ENCODE results near the gene HID1. TPM values are rescaled to one million over a fixed set of nuclear protein-coding genes. Genes with fewer than 3 reads are reported as not detected.
A peak's percentile ranks its signal among the peaks of the same experiment; 100 is the strongest.
"Not testable (repeated sequence)": the region's sequence is repeated elsewhere in the genome, so short reads cannot be mapped to it uniquely, and the experiment has no call there.

The HID1 gene
- total RNA-seq, 2 donors from 2014 or later: 87.1 to 101 TPM

DNA sequence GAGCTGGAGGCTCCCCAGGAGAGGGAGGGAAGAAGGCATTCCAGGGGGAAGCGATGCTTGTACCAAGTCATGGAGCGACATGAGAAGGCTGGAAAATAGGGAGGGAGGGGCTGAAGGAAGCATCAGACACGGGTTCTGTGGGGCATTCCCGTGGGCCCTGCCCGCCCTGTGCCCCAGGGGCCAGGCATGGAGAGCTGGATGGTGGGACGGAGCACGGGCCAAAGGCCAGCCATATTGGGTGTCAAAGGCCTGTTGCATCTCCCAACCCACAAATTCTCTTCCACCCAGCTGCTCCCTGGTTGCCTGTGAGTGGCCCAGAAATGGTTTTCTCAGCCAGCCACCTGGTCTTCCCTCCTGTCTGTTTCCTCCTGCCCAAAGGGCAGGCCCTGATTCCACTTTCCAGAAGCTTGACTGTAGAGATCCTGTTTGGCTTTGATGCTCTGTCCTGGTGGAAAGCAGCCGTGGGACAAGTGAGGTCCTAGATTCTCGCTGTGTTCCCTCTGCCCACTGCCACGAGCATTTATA is 18.1 kb upstream of the HID1 start:
- Histone ChIP-seq H3K4me1 (replicated peaks) (no peaks in the 10 kb centered on the region), H3K27ac (no peak overlapping the region), H3K27me3 (replicated peaks; ENCODE audit: insufficient read depth) (no peaks in the 10 kb centered on the region), H3K4me3 (no peak overlapping the region), H3K36me3 (no peaks in the 10 kb centered on the region), H3K9me3 (no peaks in the 10 kb centered on the region)
- intact Hi-C loops (cut with DNase I): no loop called here
- no peak for TF ChIP-seq CTCF (IDR thresholded peaks at IDR 0.05)
- TF ChIP-seq POLR2A (IDR thresholded peaks at IDR 0.05): no peak
- DNase-seq (ENCODE audit: low spot score): no peak
- 90% methylated on average over 10 of the region's 10 CpGs for WGBS

- Histone ChIP-seq H3K4me1 (replicated peaks) (no peaks in the 10 kb centered on the region), H3K4me3 (peak overlapping the region; percentile 81 to 93), H3K27ac (peak overlapping the region; percentile 90 to 91), H3K36me3 (no peaks in the 10 kb centered on the region), H3K9me3 (no peaks in the 10 kb centered on the region), H3K27me3 (replicated peaks; ENCODE audit: insufficient read depth) (no peaks in the 10 kb centered on the region)
- intact Hi-C loops (cut with DNase I): no loop called here
- under 1% methylated on average over 58 of the region's 76 CpGs for WGBS
- peak; percentile 83 for DNase-seq (ENCODE audit: low spot score)
- TF ChIP-seq CTCF (IDR thresholded peaks at IDR 0.05): peak in 3 of 4 experiments; percentile 38 to 70 (median 51)
- TF ChIP-seq POLR2AphosphoS5 (IDR thresholded peaks at IDR 0.05): no peak
These were observed 15.6 kb upstream of the HID1 start for GRCh38 chr17:74987909-74988711.

DNA sequence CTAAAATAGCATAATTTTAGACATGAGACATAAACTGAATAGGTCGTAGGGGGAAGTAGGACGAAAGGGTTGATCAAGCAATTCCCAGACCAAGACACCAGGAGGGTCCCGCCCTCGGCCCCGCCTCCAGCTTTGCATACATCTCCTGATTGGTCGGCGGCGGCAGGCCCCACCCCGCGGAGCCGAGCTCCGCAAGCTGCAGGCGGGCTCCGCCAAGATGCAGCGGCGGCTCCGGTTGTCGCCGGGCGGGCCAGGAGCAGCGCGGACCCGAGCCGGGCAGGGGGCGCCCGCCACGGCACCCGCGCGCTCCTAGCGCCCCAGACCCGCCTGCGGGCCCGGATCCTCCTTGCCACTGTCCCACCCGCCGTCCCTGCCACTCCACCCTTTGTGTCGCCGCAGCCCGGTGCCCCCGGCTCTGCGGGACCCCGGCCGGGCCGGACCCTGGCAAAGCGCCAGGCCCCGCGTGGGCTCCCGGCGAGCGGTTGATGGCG is 14.9 kb upstream of the HID1 start, which contains the start of gene CDR2L:
Gene CDR2L, plus strand, starts transcription at position 215 of the 491 bp plus-strand sequence. CDS start 412 bp downstream, outside the sequence.
- under 1% methylated on average over 40 of the region's 51 CpGs for WGBS
- intact Hi-C loops (cut with DNase I): no loop called here
- H3K4me3 ChIP-seq: peak within 1 kb of the TSS; percentile 81 to 93

DNA sequence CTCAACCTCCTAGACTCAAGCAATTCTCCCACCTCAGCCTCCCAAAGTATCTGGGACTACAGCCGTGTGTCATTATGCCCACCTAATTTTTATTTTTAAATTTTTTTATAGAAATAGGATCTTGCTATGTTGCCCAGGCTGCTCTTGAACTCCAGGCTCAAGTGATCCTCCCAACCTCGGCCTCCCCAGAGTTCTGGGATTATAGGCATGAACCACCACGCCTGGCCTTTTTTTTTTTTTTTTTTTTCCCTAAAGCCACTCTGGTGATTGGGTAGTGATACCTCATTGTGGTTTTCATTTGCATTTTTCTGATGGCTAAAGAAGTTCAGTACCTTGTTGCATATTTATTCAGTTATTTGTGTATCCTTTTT is 13.6 kb upstream of the HID1 start:
- TF ChIP-seq POLR2AphosphoS5 (IDR thresholded peaks at IDR 0.05) (no peak), CTCF (IDR thresholded peaks at IDR 0.05) (no peak), POLR2A (IDR thresholded peaks at IDR 0.05) (no peak)
- WGBS: 94% methylated on average over 3 of the region's 3 CpGs
- H3K27ac ChIP-seq: no peak overlapping the region
- no peaks in the 10 kb centered on the region for H3K9me3 ChIP-seq
- no peak for DNase-seq (ENCODE audit: low spot score)
- no peaks in the 10 kb centered on the region for H3K27me3 ChIP-seq (replicated peaks; ENCODE audit: insufficient read depth)
- no peak overlapping the region for H3K4me3 ChIP-seq
- H3K4me1 ChIP-seq (replicated peaks): no peaks in the 10 kb centered on the region
- intact Hi-C loops (cut with DNase I): no loop called here
- no peaks in the 10 kb centered on the region for H3K36me3 ChIP-seq

More for the DNA sequence above, 14.9 kb upstream of the HID1 start, which contains the start of gene CDR2L:
- Histone ChIP-seq H3K27me3 (replicated peaks; ENCODE audit: insufficient read depth) (no peaks in the 10 kb centered on the region), H3K4me1 (replicated peaks) (no peaks in the 10 kb centered on the region), H3K27ac (peak within 1 kb of the TSS; percentile 90 to 91), H3K36me3 (no peaks in the 10 kb centered on the region), H3K9me3 (no peaks in the 10 kb centered on the region)
- peak; percentile 95 for DNase-seq (ENCODE audit: low spot score)
- TF ChIP-seq CTCF (IDR thresholded peaks at IDR 0.05) (peak in 1 of 4 experiments; percentile 37), POLR2A (IDR thresholded peaks at IDR 0.05) (peak; percentile 98), POLR2AphosphoS5 (IDR thresholded peaks at IDR 0.05) (peak; percentile 90)

DNA sequence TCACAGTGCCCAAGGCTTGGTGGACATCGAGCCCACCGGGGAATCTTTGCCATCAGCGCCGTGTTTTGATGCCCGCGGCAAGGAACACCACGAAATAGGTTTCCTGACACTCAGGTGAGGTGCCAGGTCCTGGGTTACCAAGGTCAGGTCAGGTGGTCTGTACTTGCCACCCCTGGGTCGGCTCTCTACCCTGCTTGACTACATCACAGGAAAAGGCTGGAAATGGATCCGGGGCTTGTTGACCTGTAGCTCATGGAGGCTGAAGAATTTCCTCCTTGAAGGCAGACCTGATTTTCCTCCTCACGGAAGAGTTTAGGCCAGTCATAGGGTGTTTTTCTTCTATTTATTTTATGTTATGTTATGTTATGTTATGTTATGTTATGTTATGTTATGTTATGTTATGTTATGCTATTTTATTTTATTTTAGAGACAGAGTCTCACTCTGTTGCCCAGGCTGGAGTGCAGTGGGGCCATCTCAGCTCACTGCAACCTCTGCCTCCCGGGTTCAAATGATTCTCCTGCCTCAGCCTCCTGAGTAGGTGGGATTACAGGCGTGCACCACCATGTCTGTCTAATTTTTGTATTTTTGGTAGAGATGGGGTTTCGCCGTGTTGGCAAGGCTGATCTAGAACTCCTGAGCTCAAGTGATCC is 10.2 kb upstream of the HID1 start:
- 55% methylated on average over 8 of the region's 14 CpGs for WGBS
- intact Hi-C loops (cut with DNase I); H3K36me3 ChIP-seq; H3K9me3 ChIP-seq; H3K4me1 ChIP-seq (replicated peaks); DNase-seq (ENCODE audit: low spot score); H3K27me3 ChIP-seq (replicated peaks; ENCODE audit: insufficient read depth): not testable (repeated sequence)
- Histone ChIP-seq H3K27ac (peak overlapping the region; percentile 84 to 85), H3K4me3 (peak overlapping the region; percentile 45 to 57)
